NCI-H146 treated with DMSO at 0.1 percent for 48 hours (cell line): ENCODE measurements around the gene RAB25.
"Not testable (repeated sequence)": the region's sequence is repeated elsewhere in the genome, so short reads cannot be mapped to it uniquely, and the experiment has no call there.

Source experiments
- DNase-seq: peaks from one replicate; lab custom pipeline; 2025; ENCODE audit not compliant: unreplicated experiment; lab: John Stamatoyannopoulos, UW

Gene RAB25

GRCh38 chr1:156054500-156055280 is 6.3 kb upstream of the RAB25 start, which contains the start of gene LAMTOR2:
Gene LAMTOR2, plus strand, starts transcription at chr1:156054782. Its CDS starts 108 bp downstream, at chr1:156054890.
- DNase-seq = peak; percentile 96

DNA sequence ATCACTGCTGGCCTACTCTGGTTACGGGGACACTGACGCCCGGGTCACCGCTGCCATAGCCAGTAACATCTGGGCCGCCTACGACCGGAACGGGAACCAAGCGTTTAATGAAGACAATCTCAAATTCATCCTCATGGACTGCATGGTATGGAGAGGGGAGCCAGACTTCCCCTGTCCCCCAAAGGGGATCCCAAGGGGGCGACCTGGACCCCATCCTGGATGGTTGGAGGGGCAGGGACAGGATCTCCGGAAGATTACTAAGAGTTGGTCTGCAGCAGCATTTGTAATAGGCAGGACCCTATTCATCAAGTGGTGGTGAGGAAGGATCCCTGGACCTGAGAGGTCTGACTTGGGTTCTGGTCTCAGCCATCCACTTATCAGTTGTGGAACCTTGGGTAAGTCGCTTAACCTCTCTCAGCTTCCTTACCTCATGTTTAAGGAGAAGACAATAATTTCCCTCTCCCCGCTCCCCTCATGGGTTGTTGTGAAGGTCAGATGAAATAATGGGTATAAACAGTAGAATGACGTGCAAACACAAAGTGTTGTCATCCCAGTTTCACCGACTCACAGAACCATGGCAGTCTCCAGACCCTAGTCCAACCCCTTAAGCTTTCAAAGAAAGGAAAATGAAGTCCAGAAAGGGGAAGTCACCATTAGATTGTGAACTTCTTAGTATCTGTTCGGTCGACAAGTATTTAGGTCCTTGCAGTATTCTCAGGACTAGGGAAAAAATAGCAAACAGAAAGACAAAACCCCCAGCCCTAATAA is 5.5 kb upstream of the RAB25 start:
- DNase-seq = no peak

- DNase-seq = no peak
Observed at GRCh38 chr1:156056326-156056849, 4.6 kb upstream of the RAB25 start.

DNA sequence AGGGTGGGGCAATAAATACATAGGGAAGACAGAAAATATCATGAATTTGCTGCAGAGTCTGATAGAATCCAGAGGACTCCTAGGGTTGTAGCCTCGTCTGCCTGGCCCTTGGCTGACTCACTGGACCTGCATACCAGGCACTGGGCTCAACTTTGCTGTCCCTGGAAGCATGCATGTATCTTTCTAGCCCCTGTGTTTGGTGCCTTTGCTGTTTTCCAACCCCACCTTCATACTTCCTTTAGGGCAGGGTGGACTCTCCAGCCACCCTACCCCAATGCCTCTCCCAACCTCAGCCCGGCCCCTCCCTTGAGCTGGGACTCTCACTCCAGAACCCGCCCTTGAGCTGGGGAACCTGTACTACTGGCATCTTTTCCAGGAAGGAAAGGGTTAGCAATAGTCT is 1.2 kb downstream of the RAB25 start:
- DNase-seq = no peak

GRCh38 chr1:156063997-156064285 is 3.0 kb downstream of the RAB25 start:
- DNase-seq = no peak

GRCh38 chr1:156064615-156065014 is 3.7 kb downstream of the RAB25 start:
- DNase-seq = no peak

GRCh38 chr1:156065212-156065611 is 4.3 kb downstream of the RAB25 start:
- no peak for DNase-seq

DNA sequence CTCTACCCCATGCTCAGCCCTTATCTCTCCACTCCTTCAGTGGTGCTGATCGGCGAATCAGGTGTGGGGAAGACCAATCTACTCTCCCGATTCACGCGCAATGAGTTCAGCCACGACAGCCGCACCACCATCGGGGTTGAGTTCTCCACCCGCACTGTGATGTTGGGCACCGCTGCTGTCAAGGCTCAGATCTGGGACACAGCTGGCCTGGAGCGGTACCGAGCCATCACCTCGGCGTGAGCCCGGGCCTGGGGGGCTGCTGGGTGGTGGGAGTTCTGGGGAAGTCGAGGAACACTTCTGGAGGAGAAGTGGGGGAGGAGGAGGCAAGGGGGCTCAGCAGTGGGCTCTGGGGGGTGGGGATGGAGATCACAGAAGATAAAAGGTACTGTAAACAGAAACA is 4.9 kb downstream of the RAB25 start:
- no peak for DNase-seq

GRCh38 chr1:156067262-156067661 is 6.3 kb downstream of the RAB25 start:
- DNase-seq = no peak

GRCh38 chr1:156069490-156070455 is 8.8 kb downstream of the RAB25 start:
- no peak for DNase-seq

GRCh38 chr1:156070548-156070947 is 9.6 kb downstream of the RAB25 start:
- DNase-seq = no peak

- DNase-seq = not testable (repeated sequence)
Observed at GRCh38 chr1:156071332-156071816, 10.4 kb downstream of the RAB25 start.

DNA sequence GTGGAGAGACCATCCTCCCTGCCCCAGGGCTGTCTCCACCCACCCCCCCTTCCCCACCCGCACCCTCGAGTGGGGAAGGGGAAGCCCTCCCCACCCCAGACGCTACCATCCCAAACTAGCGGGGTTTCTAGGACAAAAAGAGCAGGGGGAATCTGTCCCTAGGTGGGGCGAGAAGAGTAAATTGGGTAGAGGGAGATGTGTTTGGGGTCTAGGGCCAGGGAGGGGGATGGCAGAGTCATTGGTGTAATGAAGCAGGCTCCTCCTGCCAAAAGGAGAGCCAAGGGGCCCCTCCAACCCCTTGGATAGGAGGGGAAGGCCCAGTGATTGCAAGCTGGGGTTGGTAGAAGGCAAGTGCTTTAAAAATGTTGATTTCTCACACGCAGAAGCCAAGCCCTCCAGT is 11.3 kb downstream of the RAB25 start:
- no peak for DNase-seq

GRCh38 chr1:156073110-156073687 is 12.2 kb downstream of the RAB25 start:
- no peak for DNase-seq

DNA sequence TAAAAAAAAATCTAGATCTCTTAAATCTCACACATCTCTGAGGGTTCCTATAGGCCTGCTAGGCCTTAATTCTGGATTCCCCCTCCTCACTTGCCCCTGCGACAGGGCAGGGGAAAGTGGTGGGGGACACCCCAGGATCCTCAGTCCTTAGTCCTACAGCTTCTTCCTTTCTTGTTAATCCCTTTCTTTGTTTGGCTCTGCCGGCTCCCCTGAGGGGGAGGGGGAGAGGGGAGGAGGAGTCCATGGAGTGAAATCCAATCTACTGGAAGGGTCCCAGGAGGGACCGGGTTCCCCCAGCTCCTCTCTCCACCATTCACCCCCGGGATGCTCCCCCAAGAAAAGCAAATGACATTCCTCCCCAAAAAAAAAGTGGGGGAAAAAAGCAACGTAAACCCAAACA is 12.8 kb downstream of the RAB25 start:
- no peak for DNase-seq

DNA sequence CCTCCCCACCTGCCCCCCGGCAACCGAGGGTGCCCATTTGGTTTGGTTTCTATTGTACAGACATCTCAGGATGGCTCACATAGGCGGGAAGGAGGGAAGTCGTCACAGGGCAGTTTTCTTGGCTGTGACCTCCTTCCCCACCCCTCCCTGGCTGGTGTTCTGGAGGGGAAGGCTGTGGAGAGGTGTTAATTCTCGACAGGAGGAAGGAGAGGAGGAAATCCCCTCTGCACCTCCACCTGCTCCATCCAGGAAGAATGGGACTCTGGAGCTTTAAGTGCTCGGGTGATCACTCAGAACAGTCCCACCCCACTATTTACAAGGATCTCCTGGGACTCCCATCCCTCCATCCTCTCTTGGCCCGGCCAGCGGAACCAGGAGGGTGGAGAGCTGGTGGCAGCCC is 13.7 kb downstream of the RAB25 start:
- DNase-seq = no peak

DNA sequence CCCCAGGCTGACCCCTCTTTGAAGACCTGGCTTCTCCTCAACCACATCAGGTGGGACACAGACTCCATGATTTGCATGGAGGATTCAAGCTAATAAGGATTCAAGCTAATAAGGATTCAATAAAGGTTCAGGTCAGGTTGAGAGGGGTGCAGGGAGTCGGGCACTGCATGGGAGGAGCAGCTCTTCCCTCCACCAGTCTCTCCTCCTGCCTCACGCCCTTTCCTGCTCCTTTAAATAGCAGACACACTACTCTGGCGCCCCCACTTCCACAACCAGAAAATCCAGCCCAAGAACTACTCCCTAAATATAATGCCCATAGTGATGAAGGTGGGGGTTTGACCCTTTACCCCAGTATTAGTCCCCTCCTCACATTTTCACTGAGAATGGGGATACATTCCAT is 14.2 kb downstream of the RAB25 start:
- no peak for DNase-seq

GRCh38 chr1:156075775-156076204 is 14.8 kb downstream of the RAB25 start:
- no peak for DNase-seq

DNA sequence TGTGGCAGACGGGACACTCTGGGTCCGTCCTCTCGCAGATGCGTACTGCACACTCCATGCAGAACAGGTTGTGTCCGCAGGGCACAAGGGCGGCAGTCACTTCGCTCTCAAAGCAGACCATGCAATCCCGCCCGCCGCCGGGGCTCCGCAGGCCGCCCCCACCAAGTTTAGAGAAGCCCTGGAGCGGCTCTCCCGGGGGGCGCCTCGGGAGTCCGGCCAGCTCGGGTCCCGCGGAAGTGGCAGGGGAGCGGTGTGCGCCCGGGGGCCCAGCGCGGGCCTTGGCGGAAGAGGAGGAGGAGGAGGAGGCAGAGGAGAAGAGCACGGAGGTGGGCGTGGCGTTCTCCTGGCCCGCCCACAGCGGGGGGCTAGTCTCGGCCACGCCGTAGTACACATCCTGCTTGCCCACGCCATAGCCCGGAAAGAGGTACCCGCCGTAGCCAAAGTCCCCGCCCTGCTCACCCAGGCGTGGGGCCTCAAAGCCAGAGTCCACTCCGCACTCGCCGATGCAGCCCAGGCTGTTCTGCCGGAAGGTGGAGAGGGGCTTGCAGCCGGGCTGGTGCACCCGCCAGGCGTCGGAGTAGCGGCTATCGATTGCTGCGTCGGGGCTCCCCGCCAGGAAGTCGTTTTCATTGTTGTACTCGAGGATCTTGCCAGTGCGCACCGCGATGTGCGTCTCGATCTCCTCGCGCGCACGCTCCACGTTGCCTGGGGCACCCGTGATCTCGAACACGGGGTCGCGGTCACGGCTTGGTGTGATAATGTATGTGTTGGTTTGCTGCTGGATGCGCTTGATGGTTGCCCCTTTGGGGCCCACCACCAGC is 15.9 kb downstream of the RAB25 start:
- no peak for DNase-seq

DNA sequence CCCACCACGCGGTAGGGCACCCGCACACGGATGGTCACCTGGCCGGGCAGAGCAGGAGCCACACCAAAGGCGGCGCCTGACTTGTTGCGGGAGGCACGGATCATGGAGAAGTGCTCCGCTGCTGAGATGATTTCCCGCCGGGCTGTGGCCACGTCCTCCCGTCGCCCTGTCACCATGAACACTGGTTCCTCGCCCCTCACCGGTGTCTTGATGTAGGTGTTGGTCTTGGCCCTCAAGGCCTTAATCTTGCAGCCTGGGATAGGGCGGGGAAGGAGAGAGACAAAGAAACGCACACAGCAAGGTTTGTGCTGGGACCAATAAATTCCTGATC is 16.4 kb downstream of the RAB25 start:
- DNase-seq = no peak
